ENCODE data around the gene CAB39.
"Not testable (repeated sequence)": the region's sequence is repeated elsewhere in the genome, so short reads cannot be mapped to it uniquely, and the experiment has no call there.

Gene CAB39

DNA sequence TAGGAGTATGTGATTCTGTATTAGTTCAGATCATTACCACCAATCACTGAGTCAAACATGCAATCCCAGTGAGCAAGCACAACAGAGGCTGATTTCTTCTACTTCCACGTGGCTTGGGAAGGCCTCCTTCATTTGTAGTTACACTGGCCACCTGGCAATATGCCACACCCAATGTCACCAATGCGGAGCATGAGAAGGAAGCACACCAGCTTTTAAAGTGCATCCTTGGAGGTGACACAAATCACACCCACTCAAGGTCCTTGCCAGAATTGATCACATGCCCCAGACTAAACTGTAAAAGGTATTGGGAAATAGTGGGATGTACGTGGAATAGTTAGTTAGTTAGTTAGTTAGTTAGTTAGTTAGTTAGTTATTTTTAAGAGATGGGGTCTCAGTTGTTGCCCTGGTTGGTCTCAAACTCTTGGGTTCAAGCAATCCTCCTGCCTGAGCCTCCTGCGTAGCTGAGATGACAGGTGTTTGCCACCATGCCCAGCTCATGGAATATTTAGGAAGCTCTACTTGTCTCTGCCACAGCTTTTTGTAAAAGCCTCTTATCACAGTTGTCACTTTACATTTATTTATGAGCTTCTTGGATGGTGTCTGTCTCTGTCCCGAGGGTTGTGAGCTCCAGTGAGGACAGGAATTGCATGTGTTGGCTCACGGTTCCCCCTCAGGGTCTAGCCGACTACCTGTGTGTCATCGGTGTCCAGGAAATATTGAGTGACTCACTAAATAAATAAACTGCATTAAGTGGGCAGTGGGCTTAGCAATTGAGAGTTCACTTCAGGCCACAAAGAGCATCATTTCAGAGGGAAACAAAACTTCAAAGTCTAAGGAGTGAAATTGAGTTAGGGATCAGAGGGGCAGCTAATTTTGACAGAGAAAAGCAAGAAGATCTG is 28.1 kb upstream of the CAB39 start:
- DNase-seq: peak; percentile 56

DNA sequence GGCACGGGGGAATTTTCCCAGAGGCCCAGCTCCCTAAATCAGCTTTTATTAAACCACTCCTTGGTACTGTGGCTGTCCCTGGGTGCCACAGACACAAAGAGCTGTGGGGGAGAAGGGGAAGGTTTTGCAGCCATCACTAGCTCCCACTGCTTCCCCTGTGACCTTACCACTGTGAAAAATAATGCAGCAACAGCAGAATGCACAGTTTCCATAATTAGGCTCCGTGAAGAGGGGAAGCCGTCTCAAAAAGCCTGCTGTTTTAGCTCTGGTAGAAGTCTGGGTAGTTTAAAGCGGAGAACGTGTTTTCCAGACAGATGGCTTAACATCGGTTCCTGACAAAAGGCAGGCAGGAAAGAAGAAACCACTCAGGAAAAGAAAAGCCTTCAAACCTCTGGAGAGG is 27.5 kb upstream of the CAB39 start:
- DNase-seq: no peak

DNA sequence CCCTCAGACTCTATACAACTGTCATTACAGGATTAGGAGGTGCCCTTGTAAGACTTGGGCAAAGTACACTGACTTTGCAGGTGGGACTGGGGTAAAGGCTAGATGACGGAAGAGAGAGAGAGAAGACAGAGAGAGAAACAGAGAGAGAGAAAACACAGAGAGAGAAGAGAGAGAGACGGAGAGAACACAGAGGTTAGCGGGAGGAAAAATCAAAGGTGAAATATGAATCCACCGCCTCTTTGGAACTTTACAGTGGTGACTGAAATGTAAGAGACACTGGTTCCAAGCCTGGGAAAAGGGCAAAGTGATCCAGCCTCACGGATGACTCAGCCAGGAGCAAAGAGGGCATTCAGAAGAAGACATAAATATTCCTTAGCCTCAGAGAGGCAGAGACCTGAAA is 25.1 kb upstream of the CAB39 start:
- DNase-seq: no peak

DNA sequence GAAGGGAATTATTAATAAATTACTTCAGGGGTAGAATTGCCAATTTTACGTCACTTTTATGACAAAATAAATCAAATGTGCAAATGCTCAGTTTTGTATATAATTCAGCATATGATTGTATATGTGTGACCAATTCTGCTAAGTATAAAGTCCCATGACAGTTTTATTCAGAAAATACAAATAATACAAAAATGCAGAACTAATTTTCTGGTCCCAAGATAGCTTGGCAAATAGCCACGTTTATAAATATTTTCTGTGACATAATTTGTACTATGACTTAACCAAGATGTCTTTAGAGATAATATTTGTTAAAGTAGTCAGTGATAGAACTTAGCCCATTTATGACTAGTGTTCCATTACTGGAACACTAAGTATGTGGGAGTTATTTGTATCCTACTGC is 24.2 kb upstream of the CAB39 start:
- DNase-seq: no peak

DNA sequence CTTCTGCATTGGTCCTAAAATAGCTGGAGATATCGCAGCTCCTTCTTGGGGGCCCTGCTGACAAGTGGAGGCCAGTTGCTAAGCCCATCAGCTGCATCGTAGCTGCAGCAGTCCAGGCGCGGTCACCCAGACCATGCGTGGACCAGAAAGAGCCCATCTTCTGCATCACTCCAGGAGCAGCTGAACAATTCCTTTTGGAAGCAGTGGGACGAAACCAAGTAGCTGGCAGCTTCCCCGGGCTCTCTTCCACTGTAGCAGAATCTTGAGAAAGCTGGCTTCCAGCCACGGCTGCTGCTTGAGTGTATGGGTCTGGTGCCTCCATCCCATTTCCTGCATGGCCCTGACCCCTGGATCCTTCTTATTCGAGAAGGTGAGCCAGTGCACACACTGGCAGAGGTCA is 22.2 kb upstream of the CAB39 start:
- DNase-seq: no peak

DNA sequence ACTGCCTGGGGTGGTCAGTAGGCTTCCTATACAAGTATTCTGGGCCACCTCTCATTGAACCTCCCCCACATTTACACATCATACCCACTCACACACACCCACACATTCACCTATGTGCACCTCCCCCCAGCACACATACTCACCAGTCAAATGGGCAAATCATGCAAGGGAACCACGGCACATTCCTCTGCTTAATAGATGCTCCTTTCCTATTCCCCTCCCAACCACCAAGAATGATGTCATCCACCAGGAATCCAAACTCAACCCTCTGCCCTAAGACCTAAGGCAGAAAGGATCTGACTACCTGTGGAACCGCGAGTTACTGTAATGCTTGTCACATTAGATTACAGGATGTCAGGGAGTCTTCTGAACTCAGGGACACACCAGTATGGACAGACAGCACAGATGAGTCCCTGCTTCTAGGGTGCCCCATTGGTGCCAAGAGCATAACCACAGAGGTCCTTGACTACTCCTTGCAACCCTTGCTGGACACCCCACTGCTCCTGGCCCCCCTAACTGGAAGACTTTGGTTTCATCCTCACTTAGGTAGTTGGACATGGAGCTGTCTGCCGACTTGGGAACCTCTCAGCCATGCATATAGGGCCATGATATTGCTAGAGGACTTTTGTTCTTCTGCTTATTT is 21.5 kb upstream of the CAB39 start:
- no peak for DNase-seq

DNA sequence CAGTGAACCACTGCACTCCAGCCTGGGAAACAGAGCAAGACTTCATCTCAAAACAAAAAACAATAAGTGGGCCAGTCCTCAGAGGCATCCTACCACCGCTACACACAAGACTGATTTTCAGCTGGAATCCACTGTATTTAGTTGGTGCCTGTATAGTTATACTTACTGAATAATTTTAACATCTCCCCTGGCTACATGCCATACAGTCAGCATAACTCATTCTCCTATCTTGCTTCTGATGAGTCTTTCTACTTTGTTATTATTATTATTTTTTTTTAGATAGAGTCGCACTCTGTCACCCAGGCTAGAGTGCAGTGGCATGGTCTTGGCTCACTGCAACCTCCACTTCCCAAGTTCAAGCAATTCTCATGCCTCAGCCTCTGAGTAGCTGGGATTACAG is 19.9 kb upstream of the CAB39 start:
- DNase-seq: no peak

DNA sequence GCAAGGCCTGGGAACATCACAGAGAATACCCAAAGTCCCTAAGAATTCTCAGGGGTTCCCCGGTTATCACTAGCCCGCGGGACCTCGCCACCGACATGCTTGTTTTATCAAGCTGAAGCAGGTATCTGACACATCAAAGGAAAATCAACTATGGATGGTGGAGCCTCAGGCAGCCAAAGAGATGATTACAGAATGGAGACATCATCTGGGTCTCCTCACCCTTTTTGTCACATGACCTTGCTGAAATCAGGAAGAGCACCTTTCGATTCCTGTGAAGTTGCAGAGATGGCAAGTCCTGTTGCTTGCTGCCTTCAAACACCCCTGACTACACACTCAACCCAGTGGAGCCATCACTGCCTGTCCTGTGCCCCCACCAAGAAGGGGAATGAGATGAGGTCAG is 19.2 kb upstream of the CAB39 start:
- DNase-seq: no peak

DNA sequence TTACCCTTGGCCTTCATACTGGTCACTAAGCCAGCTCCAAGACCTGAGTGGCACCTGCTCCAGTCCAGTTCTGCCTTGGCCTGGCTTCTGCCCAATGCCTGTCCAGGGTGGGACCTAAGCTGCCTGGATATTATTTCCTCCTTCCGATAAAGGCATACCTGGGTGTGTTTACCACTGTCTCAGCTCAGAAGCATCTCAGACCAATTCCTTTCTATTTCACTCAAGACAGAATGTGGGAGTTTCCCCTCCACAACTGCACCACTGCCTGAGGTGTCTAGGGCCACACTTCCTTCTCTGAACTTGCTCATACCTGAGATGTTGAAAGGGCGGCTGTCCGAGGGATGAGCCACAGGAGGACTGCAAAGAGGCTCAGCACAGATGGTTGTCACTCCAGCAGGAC is 18.4 kb upstream of the CAB39 start:
- DNase-seq: no peak

DNA sequence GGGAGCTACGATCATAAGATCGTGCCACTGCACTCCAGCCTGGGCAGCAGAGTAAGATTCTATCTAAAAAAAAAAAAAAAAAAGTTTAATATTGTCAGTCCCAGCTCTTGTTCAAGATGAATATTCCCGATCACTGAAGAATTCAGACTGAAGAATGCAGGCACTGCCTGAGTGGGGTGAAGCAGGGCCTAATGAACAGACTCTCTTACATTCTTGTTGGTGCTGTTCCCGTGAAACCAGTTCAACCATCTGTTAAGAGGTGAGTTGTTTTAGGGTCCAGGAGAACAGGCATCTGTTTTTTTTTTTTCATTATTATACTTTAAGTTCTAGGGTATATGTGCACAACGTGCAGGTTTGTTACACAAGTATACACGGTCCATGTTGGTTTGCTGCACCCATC is 17.1 kb upstream of the CAB39 start:
- DNase-seq: no peak

DNA sequence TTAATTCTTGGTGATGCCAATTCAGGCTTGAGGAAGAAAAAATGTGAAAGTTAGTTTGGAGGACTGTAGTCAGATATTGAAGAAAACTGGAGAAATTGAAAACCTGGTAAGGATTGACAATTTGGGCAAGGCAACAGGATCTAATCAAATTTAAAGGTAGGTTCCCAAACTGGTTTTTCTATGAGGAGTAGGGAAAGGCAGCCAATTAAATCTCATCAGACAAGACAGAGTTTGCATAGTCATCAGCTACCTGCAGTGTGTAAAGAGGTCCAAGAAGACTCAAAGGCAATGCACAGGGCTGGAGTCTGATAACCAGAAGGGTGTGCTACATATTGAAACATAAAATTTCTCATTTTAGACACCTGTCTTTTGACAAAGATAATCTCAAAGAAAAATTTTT is 16.0 kb upstream of the CAB39 start:
- no peak for DNase-seq

DNA sequence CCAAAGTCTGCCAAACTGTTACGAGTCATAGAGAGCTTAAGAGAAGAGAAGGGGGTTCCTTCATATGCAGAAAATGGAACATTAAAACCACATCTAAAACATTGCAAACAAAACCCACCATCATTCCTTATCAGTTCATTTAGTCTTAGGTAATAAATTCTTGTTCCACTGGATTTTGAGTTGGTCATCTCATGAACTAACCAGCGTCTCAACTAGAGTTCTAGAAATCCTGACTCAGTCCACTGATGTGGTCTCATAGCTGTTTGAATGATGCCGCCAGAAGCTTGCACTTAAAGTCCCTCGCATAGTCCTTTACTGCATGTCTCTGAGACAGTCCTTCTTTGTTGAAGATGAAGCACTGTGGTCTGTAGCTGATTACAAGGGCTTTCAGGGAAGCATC is 15.0 kb upstream of the CAB39 start:
- DNase-seq: no peak

DNA sequence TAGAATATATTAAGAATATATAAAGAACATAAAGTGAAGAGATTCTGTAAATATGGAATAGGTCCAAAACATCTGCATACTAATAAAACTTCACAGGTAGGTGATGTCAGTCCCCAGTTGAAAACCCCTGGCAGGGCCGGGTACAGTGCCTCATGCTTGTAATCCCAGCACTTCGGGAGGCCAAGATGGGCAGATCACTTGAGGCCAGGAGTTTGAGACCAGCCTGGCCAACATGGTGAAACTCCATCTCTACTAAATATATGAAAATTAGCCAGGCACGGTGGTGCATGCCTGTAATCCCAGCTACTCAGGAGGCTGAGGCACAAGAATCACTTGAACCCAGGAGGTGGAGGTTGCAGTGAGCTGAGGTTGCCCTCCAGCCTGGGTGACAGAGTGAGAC is 13.9 kb upstream of the CAB39 start:
- not testable (repeated sequence) for DNase-seq

DNA sequence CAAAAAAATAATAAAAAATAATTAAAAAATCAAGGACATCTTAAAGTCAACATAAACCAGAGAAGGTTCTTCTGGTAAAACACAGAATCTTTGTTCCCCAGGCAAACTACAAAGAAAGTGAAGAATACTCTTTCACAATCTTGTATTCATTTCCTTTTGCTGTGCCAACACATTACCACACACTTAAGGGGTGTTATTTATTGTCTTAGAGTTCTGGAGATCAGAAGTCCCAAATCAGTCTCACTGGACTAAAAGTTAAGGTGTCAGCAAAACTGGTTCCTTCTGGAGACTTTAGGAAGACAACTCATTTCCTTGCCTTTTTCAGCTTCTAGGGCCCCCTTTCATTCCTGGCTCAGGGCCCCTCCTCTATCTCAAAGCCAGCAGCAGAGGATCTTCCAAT is 12.2 kb upstream of the CAB39 start:
- no peak for DNase-seq

DNA sequence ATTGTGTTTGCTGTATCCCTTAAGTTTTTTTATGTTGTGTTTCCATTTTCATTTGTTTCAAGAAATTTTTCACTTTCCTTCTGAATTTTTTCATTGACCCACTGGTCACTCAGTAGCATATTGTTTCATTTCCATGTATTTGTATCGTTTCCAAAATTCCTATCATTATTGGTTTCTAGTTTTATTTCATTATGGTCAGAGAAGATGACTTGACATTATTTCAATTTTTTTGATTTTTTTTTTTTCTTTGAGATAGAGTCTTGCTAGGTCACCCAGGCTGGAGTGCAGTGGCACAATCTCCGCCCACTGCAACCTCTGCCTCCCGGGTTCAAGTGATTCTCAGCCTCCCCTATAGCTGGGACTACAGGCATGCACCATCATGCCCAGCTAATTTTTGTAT is 11.3 kb upstream of the CAB39 start:
- DNase-seq: no peak

DNA sequence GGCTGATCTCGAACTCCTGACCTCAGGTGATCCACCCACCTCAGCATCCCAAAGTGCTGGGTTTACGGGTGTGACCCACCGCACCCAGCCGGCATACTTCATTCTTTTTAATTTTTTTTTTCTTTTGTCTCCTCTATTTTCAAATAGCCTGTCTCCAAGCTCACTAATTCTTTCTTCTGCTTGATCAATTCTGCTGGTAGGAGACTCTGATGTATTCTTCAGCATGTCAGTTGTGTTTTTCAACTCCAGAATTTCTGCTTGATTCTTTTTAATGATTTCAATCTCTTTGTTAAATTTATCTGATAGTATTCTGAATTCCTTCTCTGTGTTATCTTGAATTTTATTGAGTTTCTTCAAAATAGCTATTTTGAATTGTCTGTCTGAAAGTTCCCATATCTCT is 10.2 kb upstream of the CAB39 start:
- not testable (repeated sequence) for DNase-seq

DNA sequence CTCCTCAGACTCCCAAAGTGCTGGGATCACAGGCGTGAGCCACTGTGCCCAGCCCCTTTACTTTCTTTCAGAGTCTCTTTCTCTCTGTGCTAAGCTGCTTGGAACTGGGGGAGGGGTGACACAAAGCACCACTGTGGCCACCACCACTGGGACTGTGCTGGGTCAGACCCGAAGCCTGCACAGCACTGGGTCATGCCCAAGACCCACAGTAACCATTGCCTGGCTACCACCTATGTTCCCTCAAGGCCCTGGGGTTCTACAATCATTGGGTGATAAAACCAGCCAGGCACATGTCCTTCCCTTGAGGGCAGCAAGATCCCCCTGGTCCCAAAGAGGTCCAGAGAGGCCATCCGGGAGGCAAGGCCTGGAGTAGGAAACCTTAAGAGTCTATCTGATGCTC is 9.1 kb upstream of the CAB39 start:
- DNase-seq: no peak

DNA sequence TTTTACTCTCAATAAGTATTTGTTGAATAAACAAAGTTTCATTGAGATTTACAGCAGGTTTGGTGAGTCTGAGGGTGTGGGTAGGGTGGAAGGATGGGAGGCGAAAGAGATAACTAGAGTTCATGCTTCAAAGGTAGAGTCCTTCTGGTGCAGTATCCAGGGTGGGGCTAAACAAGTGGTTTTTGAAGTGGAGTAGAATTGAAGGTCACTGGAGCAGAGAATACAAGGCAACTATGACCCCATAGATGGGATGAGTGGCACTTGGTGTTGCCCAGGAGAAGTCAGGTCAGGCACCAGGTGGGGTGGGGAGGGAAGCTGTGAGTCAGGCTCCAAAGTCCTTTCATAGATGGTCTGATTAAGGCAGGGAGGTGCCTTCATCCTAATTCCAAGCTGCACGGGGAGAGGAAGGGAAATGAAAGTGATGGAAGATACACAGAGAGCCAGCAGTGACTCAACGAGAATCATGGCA is 6.6 kb upstream of the CAB39 start:
- peak; percentile 78 for DNase-seq

DNA sequence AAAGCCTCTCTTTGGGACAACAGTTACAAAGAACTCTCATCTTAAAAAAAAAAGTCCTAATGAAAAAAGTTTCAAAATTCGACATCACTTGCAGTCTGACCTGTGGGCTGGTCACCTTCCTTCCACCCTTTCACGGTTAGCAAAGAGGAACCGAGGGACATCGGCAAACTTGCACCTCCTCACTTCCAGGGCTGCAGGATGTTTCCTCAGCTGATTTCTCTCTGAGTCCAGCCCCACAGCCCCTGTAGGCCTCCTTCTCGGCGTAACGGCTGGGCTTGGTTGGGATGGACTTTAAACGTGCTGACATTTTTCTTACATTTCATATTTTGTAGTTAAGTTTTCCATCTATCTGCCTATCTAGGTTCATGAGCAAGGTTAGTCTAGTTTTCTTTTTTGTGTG is 5.7 kb upstream of the CAB39 start:
- DNase-seq: no peak

DNA sequence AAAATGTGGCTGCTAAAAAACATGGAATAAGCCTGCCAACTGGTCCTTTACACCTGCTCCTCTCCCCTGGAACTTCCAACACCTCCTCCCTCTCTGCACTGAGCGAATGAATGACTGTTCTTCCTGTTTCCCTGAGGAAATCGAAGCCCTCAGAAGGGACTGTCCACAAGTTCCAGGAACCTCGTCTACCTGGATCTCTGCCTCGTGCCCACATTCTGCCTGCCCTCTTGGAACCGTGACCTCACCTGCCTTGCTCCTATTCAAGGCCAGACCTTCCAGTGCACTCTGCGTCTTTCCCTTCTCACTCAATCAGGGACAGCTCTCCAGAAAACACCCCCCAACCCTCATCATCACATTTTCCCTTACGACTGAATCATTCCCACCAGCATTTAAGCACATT is 4.4 kb upstream of the CAB39 start:
- no peak for DNase-seq

DNA sequence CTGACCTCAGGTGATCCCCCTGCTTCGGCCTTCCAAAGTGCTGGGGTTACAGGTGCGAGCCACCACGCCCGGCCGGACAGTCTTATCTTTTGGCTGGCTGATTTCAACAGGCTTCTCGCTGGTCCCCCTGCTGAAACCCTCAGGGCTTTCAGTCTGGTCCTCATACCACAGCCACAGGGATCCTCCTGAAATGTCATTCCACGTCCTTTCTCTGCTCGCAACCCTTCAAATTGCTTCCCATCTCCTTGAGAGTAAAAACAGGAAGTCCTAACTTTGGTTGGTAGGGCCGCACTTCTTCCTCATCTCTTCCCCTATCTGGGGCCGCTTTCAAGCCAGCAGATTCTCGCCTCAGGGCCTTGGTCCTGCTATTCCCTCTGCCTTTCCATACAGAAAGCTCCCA is 1.4 kb upstream of the CAB39 start:
- DNase-seq: no peak

DNA sequence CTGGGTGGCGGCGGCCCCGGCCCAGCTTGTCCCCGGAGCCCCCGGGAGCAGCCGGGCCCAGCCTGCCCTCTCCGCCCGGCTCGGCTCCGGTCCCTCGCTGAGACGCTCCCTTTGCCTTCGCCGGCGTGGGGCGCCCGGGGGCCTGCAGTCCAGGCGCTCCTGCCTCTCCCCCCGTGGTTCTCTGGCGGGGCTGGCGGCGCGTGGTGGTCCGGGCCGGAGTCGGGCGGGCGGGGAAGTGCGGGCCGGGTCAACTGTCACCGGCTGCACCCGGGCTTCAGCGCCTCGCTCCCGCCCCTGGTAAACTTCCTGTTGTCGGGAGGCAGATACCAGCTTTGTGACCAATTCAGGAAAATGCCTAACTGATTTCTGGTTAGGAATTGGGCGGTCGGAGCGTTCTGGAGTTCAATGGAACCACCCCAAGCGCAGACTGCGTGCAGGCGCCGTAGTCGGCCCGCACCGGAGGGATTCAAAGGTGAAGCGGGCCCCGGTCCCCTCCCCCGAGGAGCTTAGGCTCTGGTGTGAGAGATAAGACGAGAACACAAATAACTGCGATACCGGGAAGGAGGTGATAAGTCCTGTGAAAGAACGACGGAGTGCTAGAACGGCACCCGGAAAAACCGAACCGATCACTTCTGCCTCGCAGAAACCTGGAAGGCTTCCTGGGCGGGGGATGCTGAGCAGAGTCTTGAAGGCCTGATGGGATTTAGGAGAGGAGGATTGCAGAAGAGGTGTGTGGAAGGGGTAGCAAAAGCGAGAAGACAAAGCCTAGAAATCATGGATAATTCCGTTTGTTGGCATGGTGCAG is 891 bp downstream of the CAB39 start:
- DNase-seq: peak; percentile 66

DNA sequence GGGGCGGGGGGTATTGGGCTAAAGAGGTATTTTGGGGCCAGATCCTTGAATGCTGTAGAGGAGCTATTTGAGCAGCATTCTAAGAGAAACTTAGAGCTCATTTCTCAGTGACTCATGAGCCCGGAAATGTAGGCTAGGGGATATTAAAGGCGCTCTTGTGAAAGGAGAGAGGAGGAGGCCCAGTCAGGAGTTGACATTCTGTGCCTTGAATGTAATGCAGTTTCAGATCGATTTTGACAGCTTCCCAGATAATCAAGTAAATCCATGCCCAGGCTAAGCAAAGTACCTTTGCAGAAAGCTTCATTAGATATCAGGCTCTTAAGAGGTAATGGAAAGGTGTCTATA is 1.5 kb downstream of the CAB39 start:
- DNase-seq: peak; percentile 66

DNA sequence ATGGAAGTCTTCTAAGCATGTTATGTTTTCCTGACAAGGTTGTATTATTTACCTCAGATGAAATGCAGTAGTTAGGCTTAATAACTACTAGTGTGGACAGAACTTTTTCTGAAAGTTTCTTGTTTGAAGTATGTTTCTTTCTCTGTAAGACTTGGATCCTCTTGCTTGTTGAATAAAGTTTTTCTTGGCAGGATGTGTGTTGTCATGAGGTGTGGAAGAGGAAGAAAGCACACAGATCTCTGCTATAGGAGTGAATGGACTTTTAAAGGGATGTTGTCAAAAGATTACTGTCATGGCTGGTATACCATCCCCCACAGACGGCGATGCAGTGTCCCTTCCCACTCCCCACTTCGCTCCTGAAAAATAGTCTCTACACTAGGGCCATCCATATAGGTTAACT is 2.6 kb downstream of the CAB39 start:
- no peak for DNase-seq
